HG03439 (cell line): ENCODE data around the gene RBM46.

ENCODE experiments used
- ATAC-seq: cut with Tn5 transposase; IDR thresholded peaks from one replicate; pipeline ENCODE4 v1.9.1; 2021; ENCODE audit warnings: mild to moderate bottlenecking, moderate library complexity; ENCODE audit not compliant: unreplicated experiment

The RBM46 gene

GRCh38 chr4:154781126-154781982, at the start of gene RBM46:
Gene RBM46, plus strand, starts transcription at chr4:154781272. Its CDS starts 15,481 bp downstream, at chr4:154796753.
- no peak for ATAC-seq

GRCh38 chr4:154731756-154732155, 49.3 kb upstream of the RBM46 start:
- ATAC-seq = no peak

GRCh38 chr4:154732669-154733068, 48.4 kb upstream of the RBM46 start:
- no peak for ATAC-seq

- no peak for ATAC-seq
Observed at GRCh38 chr4:154736770-154737169, 44.3 kb upstream of the RBM46 start.

GRCh38 chr4:154738426-154738825, 42.6 kb upstream of the RBM46 start:
- ATAC-seq = no peak

- no peak for ATAC-seq
Observed at GRCh38 chr4:154739111-154739510, 42.0 kb upstream of the RBM46 start.

- ATAC-seq = no peak
Observed at GRCh38 chr4:154740462-154740861, 40.6 kb upstream of the RBM46 start.

GRCh38 chr4:154741131-154741665, 39.9 kb upstream of the RBM46 start:
- ATAC-seq = no peak

- ATAC-seq = no peak
Observed at GRCh38 chr4:154741922-154742850, 38.9 kb upstream of the RBM46 start.

GRCh38 chr4:154743683-154744340, 37.3 kb upstream of the RBM46 start, which contains the start of gene LRAT:
Gene LRAT, plus strand, starts transcription at chr4:154744000. Its CDS starts 327 bp downstream, at chr4:154744327.
- ATAC-seq = no peak

- no peak for ATAC-seq
Observed at GRCh38 chr4:154744341-154744926, 36.6 kb upstream of the RBM46 start.

GRCh38 chr4:154757713-154758112, 23.4 kb upstream of the RBM46 start:
- no peak for ATAC-seq

GRCh38 chr4:154760895-154761294, 20.2 kb upstream of the RBM46 start:
- no peak for ATAC-seq

GRCh38 chr4:154778264-154778663, 2.8 kb upstream of the RBM46 start:
- no peak for ATAC-seq

- ATAC-seq = no peak
Observed at GRCh38 chr4:154779362-154779947, 1.6 kb upstream of the RBM46 start.

- no peak for ATAC-seq
Observed at GRCh38 chr4:154781983-154782293, 866 bp downstream of the RBM46 start.

- peak; percentile 85 for ATAC-seq
Observed at GRCh38 chr4:154807042-154807630, 26.1 kb downstream of the RBM46 start.

GRCh38 chr4:154818230-154818629, 37.2 kb downstream of the RBM46 start:
- ATAC-seq = no peak

- no peak for ATAC-seq
Observed at GRCh38 chr4:154822775-154823174, 41.7 kb downstream of the RBM46 start.

GRCh38 chr4:154836030-154836429, 55.0 kb downstream of the RBM46 start:
- ATAC-seq = no peak
